ENCODE data around the gene COBL.

Gene COBL

DNA sequence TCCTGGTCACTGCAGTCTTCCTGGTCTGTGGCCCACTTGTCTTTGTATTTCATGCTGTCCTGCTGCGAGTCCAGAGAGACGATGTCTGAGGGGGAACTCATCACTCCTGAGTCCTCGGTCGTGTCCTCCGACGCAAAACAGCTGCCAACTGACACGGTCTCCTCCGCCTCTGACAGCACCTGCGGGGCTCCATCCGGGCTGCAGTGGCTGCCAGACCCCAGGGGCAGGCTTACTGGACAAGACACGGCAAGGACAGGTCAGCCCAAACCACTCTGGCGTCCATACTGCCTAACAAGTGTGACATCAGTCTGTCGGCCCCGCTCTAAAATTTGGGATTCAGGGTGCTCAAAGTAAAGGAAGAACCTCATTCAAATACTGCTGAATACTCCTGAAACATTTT is 273.1 kb downstream of the COBL start:
- DNase-seq (ENCODE audit: low read depth), result no peak

DNA sequence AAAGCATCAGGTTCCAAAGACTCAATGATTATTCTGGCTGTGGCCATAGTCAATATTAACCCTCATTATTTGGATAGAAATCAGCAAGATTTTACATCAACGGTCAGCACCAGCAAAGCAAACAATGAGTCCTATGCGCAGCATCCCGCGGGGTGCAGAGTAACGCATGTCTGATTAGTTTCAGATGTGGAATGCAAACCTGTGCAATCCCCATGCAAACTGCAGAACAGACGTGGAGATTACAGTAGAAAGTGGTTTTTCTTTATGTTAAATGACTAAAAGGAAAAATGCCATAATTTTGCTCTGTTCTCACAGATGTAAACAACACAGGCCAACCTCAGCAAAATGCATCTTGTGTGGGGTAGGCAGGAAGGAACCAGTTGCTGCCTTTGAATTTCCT is 275.8 kb downstream of the COBL start:
- DNase-seq (ENCODE audit: low read depth), result no peak

DNA sequence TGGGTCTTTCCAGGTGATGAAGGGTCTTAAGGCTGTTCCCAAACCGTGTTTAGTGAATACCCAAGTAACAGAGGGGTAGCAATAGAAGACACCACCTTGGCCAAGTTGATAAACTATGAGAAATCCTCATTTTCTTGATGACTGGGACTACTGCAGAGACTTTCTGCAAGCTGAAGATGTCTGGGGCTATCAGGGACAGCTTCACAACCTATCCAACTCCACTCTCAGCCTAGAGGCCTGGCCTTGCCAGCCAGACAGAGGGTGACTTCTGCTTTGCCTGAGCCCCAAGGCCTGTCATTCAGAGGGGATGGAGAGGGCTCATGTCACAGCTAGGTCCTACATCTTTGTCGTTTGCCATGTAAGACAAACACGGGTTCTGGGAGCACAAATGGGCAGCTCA is 278.0 kb downstream of the COBL start:
- no peak for DNase-seq (ENCODE audit: low read depth)

GRCh38 chr7:51035716-51036115 is 280.9 kb downstream of the COBL start:
- DNase-seq (ENCODE audit: low read depth), result no peak

- DNase-seq (ENCODE audit: low read depth), result no peak
Observed at GRCh38 chr7:51034521-51035264, 281.9 kb downstream of the COBL start.

GRCh38 chr7:51033727-51034520 is 282.7 kb downstream of the COBL start:
- DNase-seq (ENCODE audit: low read depth), result no peak

- no peak for DNase-seq (ENCODE audit: low read depth)
Observed at GRCh38 chr7:51031791-51032515, 284.7 kb downstream of the COBL start.

GRCh38 chr7:51031216-51031615 is 285.4 kb downstream of the COBL start:
- DNase-seq (ENCODE audit: low read depth), result no peak

DNA sequence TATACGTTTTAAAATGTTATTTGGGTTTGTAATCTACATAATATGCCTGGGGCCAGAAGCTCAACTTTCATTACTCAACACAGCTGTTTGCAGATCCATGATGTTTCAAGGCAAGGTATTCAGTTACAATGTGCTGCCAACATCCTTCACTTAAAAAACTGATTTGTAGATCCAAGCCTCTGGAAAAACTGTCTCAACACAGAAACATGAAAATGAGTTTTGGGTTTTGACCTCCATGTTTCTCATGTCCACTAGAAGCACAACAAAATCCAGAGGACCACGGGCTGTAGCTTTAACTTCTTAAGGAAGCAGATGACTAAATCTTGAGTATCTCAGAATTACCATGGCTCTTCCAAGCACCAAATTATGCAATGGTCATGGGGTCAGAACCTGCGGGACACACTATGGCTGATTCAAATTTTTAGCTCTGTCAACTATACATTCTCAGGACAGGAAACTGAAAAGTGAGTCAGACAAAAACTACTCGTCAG is 286.9 kb downstream of the COBL start:
- DNase-seq (ENCODE audit: low read depth), result no peak

GRCh38 chr7:51029131-51029530 is 287.5 kb downstream of the COBL start:
- no peak for DNase-seq (ENCODE audit: low read depth)

DNA sequence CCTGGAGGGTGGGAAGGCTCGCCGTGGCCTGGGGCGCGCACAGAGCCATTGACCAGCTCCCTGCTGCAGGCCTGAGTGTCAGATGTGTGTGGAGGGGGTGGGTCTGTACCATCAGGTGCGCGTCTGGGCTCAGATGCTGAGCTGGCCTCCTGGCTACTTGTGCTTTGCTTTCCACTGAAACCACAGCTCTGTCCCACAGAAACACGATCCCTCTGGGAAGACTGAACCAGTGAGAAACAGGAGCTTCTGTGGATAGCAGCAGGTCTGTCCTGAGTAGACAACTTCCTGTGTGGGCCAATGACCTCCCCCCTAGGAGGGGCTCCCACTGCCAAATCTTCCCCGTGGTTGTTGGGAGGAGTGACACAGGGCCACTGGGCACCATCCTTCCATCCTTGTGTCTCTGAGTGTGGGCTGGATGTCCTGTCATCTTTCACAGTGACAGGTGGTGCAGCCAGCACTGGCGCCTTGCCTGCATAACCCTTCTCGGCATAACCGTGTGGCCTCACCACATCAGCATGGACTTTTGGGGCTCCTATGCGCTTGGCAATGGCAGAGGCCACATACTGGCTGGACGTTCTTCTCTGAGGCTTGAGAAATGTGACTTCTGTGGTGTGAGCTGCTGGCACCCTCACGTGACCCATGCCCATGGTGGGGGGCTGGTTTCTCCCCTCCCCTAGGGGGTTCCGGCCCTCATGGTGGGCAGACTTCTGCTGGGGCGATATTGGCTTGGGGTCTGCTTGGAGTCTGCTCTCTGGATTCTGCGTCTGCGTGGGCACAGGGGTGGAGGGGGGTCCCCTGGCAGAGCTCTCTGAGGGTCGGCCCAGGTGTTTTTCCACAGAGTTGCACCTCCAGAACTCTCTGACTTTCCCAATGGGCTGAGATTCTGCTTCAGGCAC is 288.4 kb downstream of the COBL start:
- no peak for DNase-seq (ENCODE audit: low read depth)

DNA sequence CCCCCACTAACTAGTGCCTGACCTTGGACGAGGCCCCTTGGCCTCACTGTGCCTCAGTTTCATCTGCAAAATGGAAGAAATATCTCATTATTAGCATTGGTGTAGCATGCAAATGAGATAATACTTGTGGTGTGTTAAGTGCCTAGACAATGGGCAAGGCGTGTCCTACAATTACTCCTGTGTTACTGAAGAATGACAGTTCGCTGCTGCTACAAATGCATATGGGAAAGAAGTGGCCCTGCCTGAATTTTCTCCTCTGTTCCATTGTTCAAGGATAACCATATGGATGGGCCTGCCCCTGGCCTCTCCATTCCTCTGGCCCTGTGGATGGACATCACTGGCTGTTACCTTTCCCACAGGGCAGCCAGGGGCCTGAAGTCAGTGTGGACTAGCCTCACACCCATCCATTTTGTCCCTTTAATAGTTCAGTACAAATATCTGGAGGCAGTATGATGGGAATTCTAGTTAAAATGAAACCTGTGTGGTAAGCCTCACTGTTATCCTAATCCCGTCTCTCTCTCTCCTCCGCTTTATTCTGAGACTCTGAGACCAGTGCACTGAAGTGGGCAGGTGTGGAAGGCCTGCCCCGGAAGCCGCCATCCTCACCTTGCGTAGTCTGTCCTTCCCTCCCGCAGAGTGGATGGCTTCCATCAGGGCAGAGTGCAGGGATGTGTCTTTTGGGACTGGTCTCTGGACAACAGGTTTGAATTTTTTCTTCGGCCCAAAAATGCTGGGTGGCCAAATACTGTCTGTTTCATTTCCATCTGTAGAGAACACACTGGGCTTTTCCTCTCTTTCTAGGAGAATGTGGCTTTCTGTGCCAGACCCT is 289.3 kb downstream of the COBL start:
- no peak for DNase-seq (ENCODE audit: low read depth)

GRCh38 chr7:51026341-51026740 is 290.3 kb downstream of the COBL start:
- DNase-seq (ENCODE audit: low read depth), result no peak

GRCh38 chr7:51025668-51026067 is 290.9 kb downstream of the COBL start:
- DNase-seq (ENCODE audit: low read depth), result no peak

DNA sequence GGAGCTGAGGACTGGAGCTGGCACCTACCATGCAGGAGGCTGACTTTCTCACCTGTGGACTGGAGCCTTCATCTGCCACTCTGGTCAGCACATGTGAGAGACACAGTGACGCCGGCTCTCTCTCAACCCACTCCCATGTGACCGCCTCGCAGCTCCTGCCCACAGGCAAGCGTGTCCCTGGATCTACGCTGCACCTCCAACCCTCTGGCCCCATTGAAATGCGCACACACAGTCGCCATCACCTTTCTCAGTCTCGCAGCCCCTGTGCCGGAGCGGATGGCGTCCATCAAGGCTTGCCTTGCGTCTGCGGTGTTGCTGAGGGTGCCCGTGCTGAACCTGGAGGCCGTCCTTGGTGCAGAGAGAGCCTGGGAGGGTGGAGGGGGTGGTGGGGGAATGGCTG is 291.7 kb downstream of the COBL start:
- DNase-seq (ENCODE audit: low read depth), result no peak

DNA sequence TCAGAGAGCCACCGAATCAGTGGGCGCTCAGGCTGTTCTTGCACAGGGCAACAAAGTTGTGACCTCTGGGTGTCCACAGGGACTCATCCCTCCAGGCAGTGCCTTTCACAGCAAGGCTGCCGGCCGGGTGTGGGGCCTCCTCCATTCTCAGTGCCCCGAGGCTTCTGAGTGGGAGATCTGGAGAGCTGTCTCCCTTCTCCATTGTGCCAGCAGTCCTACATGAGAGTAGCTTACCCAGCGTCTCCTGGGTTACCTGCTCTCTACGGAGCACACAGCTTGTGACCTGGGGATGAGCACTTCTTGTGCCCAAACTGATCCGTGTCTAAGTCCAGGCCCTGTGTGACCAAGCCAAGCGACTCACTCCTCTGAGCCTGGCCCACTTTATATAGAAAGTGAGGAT is 293.1 kb downstream of the COBL start:
- no peak for DNase-seq (ENCODE audit: low read depth)

DNA sequence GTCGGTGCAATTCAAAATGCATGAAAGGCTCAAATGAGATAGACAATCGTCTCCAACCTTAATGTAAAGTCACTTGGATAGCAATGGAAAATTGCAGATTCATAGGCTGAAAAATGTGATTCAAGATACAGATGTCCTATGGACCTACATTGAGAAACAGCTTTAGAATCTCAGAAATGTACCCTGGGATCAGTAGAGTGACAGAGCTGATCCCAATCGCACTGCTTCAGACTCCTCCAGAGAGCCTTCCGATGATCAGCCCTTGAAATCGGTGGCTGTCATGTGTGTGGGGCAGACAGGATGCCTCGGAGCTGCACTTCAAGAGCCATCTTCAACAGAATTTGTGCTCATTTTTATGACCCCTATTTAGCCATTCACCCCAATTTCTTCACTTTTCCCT is 293.8 kb downstream of the COBL start:
- no peak for DNase-seq (ENCODE audit: low read depth)

- DNase-seq (ENCODE audit: low read depth), result no peak
Observed at GRCh38 chr7:51021906-51022570, 294.6 kb downstream of the COBL start.

DNA sequence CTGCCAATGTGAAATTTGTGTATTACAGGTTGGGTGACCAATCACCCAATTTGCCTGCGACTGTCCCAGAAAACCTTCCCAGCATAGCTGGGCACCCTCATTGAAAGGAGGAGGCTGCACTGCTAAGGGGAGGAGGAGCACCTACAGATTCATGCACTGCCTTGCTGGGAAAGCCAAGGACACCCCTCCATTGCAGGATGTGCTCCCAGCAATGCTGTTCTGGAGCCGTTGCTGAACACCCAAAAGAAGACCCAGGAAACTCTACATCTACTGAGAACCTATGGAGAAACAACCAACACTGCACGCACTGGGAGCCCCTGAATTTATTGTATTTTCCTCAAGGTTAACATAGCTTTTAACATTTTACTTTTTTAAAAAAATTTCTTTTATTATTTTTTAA is 295.7 kb downstream of the COBL start:
- DNase-seq (ENCODE audit: low read depth), result no peak

All from CMK (cell line).